Measurements from ENCODE around the gene CDH2. TPM values are rescaled to one million over a fixed set of nuclear protein-coding genes. Genes with fewer than 3 reads are reported as not detected.

CDH2 gene
- total RNA-seq, 1 donor from 2014 or later: 3.7 TPM

DNA sequence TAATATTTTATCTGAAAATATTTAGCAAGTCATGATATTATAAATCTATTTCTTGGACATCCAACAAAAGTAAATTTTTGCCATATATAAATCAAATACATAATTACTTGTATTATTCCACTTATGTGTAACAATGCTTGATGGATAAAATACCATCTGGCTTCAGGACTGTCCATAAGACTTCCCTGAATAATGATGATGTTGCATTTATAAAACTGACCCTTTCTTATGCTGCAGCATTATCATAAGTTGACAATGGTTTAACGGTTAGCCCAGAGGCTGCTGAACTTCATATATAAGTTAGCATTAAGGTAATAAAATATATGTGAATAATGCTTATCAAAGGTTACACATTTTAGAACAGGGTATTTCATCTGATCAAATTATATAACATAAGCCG is 95.4 kb downstream of the CDH2 start:
- Histone ChIP-seq H3K27ac (no peak overlapping the region), H3K27me3 (no peaks in the 10 kb centered on the region), H3K4me1 (no peaks in the 10 kb centered on the region), H3K9me3 (no peaks in the 10 kb centered on the region), H3K36me3 (no peaks in the 10 kb centered on the region), H3K4me3 (no peak overlapping the region)
- DNase-seq (ENCODE audit: extremely low spot score in 2 of 2): no peak
- TF ChIP-seq POLR2AphosphoS5 (IDR thresholded peaks at IDR 0.05; ENCODE audit: insufficient read depth in 1 of 2, low read depth in 1 of 2) (no peak), POLR2A (IDR thresholded peaks at IDR 0.05) (no peak)
- TF ChIP-seq, protein P1, sequence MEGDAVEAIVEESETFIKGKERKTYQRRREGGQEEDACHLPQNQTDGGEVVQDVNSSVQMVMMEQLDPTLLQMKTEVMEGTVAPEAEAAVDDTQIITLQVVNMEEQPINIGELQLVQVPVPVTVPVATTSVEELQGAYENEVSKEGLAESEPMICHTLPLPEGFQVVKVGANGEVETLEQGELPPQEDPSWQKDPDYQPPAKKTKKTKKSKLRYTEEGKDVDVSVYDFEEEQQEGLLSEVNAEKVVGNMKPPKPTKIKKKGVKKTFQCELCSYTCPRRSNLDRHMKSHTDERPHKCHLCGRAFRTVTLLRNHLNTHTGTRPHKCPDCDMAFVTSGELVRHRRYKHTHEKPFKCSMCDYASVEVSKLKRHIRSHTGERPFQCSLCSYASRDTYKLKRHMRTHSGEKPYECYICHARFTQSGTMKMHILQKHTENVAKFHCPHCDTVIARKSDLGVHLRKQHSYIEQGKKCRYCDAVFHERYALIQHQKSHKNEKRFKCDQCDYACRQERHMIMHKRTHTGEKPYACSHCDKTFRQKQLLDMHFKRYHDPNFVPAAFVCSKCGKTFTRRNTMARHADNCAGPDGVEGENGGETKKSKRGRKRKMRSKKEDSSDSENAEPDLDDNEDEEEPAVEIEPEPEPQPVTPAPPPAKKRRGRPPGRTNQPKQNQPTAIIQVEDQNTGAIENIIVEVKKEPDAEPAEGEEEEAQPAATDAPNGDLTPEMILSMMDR (IDR thresholded peaks at IDR 0.05): no peak
- intact Hi-C loops (cut with DNase I): no loop called here

DNA sequence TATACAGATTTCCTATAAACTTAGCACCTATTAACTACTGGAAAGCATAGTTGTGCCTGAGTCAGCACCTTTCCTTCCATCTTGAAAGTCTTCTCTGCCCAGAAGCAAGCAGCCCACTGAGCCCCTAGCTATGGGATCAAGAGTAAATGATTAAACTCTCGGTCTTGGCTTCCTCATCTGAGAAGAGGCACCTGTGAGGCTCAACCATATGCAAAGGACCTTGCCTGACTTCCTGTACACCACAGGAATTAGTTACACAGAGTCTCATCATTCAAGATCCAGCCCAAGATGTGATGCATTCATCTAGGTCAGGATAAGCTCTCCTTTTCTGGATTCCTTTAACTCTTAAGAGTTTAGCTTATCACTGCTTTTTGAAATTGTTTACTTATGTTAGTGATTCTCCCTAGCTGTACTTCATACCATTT is 96.0 kb downstream of the CDH2 start:
- H3K9me3 ChIP-seq: no peaks in the 10 kb centered on the region
- intact Hi-C loops (cut with DNase I): no loop called here
- no peaks in the 10 kb centered on the region for H3K4me1 ChIP-seq
- H3K36me3 ChIP-seq: no peaks in the 10 kb centered on the region
- H3K4me3 ChIP-seq: no peak overlapping the region
- no peak overlapping the region for H3K27ac ChIP-seq
- no peak for DNase-seq (ENCODE audit: extremely low spot score in 2 of 2)
- no peaks in the 10 kb centered on the region for H3K27me3 ChIP-seq
- no peak for TF ChIP-seq POLR2AphosphoS5 (IDR thresholded peaks at IDR 0.05; ENCODE audit: insufficient read depth in 1 of 2, low read depth in 1 of 2)
- TF ChIP-seq POLR2A (IDR thresholded peaks at IDR 0.05): no peak
- TF ChIP-seq, protein P1 (IDR thresholded peaks at IDR 0.05): no peak

DNA sequence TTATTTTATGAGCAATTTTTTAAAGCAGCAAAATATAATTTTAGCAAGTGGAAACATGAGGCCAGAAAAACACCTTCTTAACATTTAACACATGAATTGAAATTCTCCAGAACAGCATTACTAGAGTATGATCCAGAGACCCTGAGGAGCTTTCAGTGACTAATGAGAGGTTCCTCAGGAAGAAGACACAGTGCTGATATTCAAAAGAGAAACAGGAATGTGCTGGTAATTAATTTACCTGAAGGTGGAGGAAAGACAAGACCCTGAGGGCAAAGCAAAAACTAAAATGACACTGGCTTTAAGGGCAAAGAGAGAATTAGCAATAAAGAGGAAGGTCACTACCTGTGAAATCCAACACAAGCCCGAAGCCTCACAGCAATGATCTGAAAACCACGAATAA is 97.0 kb downstream of the CDH2 start:
- Histone ChIP-seq H3K27me3 (no peaks in the 10 kb centered on the region), H3K4me3 (no peak overlapping the region), H3K9me3 (no peaks in the 10 kb centered on the region), H3K36me3 (no peaks in the 10 kb centered on the region), H3K27ac (no peak overlapping the region), H3K4me1 (no peaks in the 10 kb centered on the region)
- intact Hi-C loops (cut with DNase I): loop anchor here (10.0 kb wide), 1 partner anchor 1865 kb away; no protein-coding TSS in a partner anchor
- no peak for DNase-seq (ENCODE audit: extremely low spot score in 2 of 2)
- no peak for TF ChIP-seq POLR2A (IDR thresholded peaks at IDR 0.05)
- TF ChIP-seq, protein P1 (IDR thresholded peaks at IDR 0.05): no peak
- TF ChIP-seq POLR2AphosphoS5 (IDR thresholded peaks at IDR 0.05; ENCODE audit: insufficient read depth in 1 of 2, low read depth in 1 of 2): no peak

DNA sequence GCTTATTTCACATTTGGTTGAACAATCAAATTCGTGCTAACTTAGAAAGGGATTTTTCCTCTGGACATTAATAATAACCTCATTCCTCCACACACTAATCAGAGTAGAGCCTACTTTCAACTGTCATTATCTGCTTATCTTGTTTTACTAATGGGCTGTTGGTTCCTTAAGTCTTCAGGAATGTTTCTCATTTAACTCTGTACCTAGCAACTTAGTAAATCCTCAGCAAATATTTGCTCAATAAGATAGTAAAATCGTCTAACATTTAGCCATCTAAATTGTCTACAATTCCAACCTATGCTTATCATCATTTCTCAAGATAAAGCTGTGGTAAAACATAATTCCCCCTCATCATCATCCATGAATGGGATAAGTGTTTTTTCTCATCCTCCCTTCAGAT is 98.1 kb downstream of the CDH2 start:
- no peaks in the 10 kb centered on the region for H3K36me3 ChIP-seq
- intact Hi-C loops (cut with DNase I): loop anchor here (10.0 kb wide), 1 partner anchor 1864 kb away; no protein-coding TSS in a partner anchor
- no peaks in the 10 kb centered on the region for H3K9me3 ChIP-seq
- H3K27ac ChIP-seq: no peak overlapping the region
- H3K27me3 ChIP-seq: no peaks in the 10 kb centered on the region
- H3K4me1 ChIP-seq: no peaks in the 10 kb centered on the region
- TF ChIP-seq, protein P1 (IDR thresholded peaks at IDR 0.05): no peak
- TF ChIP-seq POLR2AphosphoS5 (IDR thresholded peaks at IDR 0.05; ENCODE audit: insufficient read depth in 1 of 2, low read depth in 1 of 2) (no peak), POLR2A (IDR thresholded peaks at IDR 0.05) (no peak)
- no peak for DNase-seq (ENCODE audit: extremely low spot score in 2 of 2)
- no peak overlapping the region for H3K4me3 ChIP-seq

DNA sequence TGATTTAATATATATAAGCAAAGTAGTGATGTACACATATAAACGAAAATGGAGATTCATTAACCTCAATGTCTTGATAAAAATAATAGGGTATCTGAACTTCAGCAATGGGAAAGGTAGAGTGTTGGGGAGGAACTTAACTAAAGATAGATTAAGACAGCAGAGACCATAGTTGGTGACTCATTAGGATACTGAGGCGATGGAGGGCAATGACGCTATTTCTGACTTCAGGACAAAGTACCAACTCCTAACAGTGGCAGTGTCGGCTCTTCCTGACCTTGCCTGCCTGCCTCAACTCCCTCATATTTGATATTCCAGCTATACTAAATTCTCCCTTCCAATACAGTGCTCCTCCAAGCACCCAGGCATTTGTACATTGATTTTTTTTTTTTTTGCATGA is 98.6 kb downstream of the CDH2 start:
- H3K27me3 ChIP-seq: no peaks in the 10 kb centered on the region
- TF ChIP-seq POLR2AphosphoS5 (IDR thresholded peaks at IDR 0.05; ENCODE audit: insufficient read depth in 1 of 2, low read depth in 1 of 2): no peak
- H3K4me3 ChIP-seq: no peak overlapping the region
- H3K4me1 ChIP-seq: no peaks in the 10 kb centered on the region
- DNase-seq (ENCODE audit: extremely low spot score in 2 of 2): no peak
- no peaks in the 10 kb centered on the region for H3K36me3 ChIP-seq
- H3K9me3 ChIP-seq: no peaks in the 10 kb centered on the region
- intact Hi-C loops (cut with DNase I): loop anchor here (10.0 kb wide), 1 partner anchor 1863 kb away; no protein-coding TSS in a partner anchor
- H3K27ac ChIP-seq: no peak overlapping the region
